Measurements from ENCODE around the gene C10orf95. TPM values are rescaled to one million over a fixed set of nuclear protein-coding genes. Genes with fewer than 3 reads are reported as not detected.

C10orf95 gene
- polyA plus RNA-seq, 1 of the 3 experiments (the other 2 are of a cell fraction), result 0.07 TPM

DNA sequence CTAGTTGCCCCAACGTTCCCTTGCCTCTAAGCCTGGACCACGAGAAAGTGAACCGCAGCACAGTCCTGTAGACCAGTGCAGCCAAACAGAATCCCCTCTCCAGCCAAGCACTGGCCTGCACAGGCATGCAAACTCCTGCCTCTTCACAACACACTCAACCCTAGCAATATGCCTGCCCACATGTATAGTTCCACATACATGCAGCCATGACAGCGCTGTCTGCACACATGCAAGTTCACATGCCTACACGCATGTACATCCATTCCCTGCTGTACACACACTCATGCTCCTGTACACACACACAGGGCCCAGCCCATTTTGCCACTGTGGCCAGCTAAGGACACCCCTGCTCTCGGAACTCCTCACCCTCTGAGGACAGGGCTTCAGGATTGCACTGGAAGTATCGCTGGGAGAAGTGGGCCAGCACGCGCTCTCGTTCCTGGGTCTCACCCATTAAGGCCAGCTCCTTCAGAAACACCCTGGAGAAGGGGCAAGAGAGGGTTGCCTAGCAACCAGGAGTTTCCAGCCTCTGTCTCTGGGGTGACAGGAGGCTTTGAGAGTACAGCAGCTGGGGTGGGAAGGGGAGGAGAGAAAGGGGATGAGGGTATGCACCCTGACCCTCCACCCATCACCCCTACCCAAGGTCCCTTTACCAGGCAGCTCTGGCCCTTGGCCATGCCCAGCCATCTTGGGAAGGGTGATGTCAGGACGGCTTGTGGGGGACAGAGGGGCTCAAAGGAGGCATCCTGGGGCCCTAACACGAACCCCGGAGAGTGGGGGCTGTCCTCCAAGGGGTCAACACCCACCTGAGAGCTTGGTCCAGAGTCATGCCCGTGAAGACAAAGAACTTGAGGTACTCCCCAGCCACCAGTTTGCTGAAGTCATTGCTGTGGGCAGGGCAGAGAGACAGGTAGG lies 39.7 kb downstream of the C10orf95 start:
- H4K20me1 ChIP-seq (ENCODE audit: insufficient read depth), result no peaks in the 10 kb centered on the region
- H3K27me3 ChIP-seq (ENCODE audit: insufficient read depth), result no peaks in the 10 kb centered on the region
- H3K9me2 ChIP-seq, result no peaks in the 10 kb centered on the region
- no peak overlapping the region for H3K27ac ChIP-seq (ENCODE audit: low read depth in 2 of 2, low read length in 1 of 2)
- TF ChIP-seq MEF2A (IDR thresholded peaks at IDR 0.05; ENCODE audit: borderline replicate concordance, low read depth) (no peak), POLR2AphosphoS5 (IDR thresholded peaks at IDR 0.05; ENCODE audit: low read depth, low read length) (no peak), EP300 (IDR thresholded peaks at IDR 0.05; ENCODE audit: borderline replicate concordance in 1 of 2, low read depth in 1 of 2, low read length in 1 of 2) (no peak), GATA2 (CRISPR knock-in tag; IDR thresholded peaks at IDR 0.05) (no peak), SIN3A (IDR thresholded peaks at IDR 0.05; ENCODE audit: borderline replicate concordance, low read depth, low read length) (no peak), TAF1 (IDR thresholded peaks at IDR 0.05; ENCODE audit: borderline replicate concordance, low read depth, low read length) (no peak), RFX5 (IDR thresholded peaks at IDR 0.05; ENCODE audit: low read length) (no peak), FOXM1 (IDR thresholded peaks at IDR 0.05; ENCODE audit: low read depth) (no peak), PBX3 (IDR thresholded peaks at IDR 0.05) (no peak), MAX (IDR thresholded peaks at IDR 0.05; ENCODE audit: low read depth) (no peak), SMC3 (IDR thresholded peaks at IDR 0.05; ENCODE audit: low read depth, low read length) (no peak), MXI1 (IDR thresholded peaks at IDR 0.05; ENCODE audit: low read depth, low read length) (no peak), EZH2phosphoT487 (IDR thresholded peaks at IDR 0.05; ENCODE audit: borderline replicate concordance, low read depth) (no peak), FOSL2 (IDR thresholded peaks at IDR 0.05; ENCODE audit: borderline replicate concordance, low read depth) (no peak), TCF12 (IDR thresholded peaks at IDR 0.05) (no peak)
- TF ChIP-seq, protein P1, sequence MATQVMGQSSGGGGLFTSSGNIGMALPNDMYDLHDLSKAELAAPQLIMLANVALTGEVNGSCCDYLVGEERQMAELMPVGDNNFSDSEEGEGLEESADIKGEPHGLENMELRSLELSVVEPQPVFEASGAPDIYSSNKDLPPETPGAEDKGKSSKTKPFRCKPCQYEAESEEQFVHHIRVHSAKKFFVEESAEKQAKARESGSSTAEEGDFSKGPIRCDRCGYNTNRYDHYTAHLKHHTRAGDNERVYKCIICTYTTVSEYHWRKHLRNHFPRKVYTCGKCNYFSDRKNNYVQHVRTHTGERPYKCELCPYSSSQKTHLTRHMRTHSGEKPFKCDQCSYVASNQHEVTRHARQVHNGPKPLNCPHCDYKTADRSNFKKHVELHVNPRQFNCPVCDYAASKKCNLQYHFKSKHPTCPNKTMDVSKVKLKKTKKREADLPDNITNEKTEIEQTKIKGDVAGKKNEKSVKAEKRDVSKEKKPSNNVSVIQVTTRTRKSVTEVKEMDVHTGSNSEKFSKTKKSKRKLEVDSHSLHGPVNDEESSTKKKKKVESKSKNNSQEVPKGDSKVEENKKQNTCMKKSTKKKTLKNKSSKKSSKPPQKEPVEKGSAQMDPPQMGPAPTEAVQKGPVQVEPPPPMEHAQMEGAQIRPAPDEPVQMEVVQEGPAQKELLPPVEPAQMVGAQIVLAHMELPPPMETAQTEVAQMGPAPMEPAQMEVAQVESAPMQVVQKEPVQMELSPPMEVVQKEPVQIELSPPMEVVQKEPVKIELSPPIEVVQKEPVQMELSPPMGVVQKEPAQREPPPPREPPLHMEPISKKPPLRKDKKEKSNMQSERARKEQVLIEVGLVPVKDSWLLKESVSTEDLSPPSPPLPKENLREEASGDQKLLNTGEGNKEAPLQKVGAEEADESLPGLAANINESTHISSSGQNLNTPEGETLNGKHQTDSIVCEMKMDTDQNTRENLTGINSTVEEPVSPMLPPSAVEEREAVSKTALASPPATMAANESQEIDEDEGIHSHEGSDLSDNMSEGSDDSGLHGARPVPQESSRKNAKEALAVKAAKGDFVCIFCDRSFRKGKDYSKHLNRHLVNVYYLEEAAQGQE (IDR thresholded peaks at IDR 0.05; ENCODE audit: low read depth, low read length), result no peak
- TF ChIP-seq, protein P2, sequence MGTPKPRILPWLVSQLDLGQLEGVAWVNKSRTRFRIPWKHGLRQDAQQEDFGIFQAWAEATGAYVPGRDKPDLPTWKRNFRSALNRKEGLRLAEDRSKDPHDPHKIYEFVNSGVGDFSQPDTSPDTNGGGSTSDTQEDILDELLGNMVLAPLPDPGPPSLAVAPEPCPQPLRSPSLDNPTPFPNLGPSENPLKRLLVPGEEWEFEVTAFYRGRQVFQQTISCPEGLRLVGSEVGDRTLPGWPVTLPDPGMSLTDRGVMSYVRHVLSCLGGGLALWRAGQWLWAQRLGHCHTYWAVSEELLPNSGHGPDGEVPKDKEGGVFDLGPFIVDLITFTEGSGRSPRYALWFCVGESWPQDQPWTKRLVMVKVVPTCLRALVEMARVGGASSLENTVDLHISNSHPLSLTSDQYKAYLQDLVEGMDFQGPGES (IDR thresholded peaks at IDR 0.05; ENCODE audit: low read depth, low read length), result no peak
- TF ChIP-seq, protein P3, sequence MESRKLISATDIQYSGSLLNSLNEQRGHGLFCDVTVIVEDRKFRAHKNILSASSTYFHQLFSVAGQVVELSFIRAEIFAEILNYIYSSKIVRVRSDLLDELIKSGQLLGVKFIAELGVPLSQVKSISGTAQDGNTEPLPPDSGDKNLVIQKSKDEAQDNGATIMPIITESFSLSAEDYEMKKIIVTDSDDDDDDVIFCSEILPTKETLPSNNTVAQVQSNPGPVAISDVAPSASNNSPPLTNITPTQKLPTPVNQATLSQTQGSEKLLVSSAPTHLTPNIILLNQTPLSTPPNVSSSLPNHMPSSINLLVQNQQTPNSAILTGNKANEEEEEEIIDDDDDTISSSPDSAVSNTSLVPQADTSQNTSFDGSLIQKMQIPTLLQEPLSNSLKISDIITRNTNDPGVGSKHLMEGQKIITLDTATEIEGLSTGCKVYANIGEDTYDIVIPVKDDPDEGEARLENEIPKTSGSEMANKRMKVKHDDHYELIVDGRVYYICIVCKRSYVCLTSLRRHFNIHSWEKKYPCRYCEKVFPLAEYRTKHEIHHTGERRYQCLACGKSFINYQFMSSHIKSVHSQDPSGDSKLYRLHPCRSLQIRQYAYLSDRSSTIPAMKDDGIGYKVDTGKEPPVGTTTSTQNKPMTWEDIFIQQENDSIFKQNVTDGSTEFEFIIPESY (IDR thresholded peaks at IDR 0.05; ENCODE audit: borderline replicate concordance, low read depth), result no peak
- WGBS (ENCODE audit: low lambda C conversion rate), result 86% methylated on average over 12 of the region's 14 CpGs
- no peak overlapping the region for H3K4me3 ChIP-seq (ENCODE audit: low read depth in 2 of 2, low read length in 1 of 2)
- no peak for DNase-seq
- no peaks in the 10 kb centered on the region for H3F3A ChIP-seq (replicated peaks; ENCODE audit: insufficient read depth)
- CTCF ChIA-PET, result interaction anchor here (1.1 to 18.3 kb wide), 4 partner anchors 10 to 182 kb away, joined by 3 to 359 read pairs (median 24); partner anchors contain the start of genes FBXL15 and NFKB2
- no peaks in the 10 kb centered on the region for H3K36me3 ChIP-seq (replicated peaks in 1 of 2; ENCODE audit: control insufficient read depth in 1 of 2, insufficient read depth in 2 of 2, low read length in 1 of 2)
- H3K9ac ChIP-seq, result no peak overlapping the region
- no peaks in the 10 kb centered on the region for H3K79me2 ChIP-seq (ENCODE audit: insufficient read depth)
- no peaks in the 10 kb centered on the region for H3K9me3 ChIP-seq
- POLR2A ChIA-PET, result no interaction called here
- no peak overlapping the region for H3K4me2 ChIP-seq
- peaks cover 0 to 31% of the 10 kb centered on the region in 2 experiments; a peak in 2 of 4 replicates for H3K4me1 ChIP-seq (ENCODE audit: control insufficient read depth in 1 of 2, insufficient read depth in 2 of 2, low read depth in 1 of 2, low read length in 1 of 2)
- H2AFZ ChIP-seq (ENCODE audit: low read depth), result no peak overlapping the region

All from SK-N-SH (cell line).